ENCODE results near the gene MYL6.

DNA sequence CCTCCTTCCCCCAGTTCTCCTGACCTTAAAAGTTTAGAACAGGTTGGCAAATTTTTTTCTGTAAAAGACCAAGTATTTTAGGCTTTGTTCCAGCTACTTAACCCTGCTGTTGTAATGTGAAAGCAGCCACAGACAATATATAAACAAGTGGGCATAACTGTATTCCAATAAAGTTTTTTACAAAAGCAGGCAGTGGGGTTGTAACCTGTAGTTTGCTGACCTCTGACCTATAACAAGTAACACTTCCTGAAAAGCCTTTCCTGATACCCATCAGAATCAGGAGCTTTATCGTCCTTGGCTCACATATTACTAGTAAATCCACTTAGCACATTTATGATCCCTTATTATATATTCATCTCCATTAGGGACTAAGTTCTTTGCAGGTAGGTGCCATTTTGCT is 44.2 kb downstream of the MYL6 start:
- TF ChIP-seq POLR2AphosphoS5 (IDR thresholded peaks at IDR 0.05; ENCODE audit: low read depth, low read length) (no peak), SIN3A (IDR thresholded peaks at IDR 0.05; ENCODE audit: borderline replicate concordance, insufficient read depth, low read length) (no peak), TAF1 (IDR thresholded peaks at IDR 0.05; ENCODE audit: borderline replicate concordance, insufficient read depth, low read length) (no peak)

All from PFSK-1 (cell line).